ENCODE data around the gene PRR33.

DNA sequence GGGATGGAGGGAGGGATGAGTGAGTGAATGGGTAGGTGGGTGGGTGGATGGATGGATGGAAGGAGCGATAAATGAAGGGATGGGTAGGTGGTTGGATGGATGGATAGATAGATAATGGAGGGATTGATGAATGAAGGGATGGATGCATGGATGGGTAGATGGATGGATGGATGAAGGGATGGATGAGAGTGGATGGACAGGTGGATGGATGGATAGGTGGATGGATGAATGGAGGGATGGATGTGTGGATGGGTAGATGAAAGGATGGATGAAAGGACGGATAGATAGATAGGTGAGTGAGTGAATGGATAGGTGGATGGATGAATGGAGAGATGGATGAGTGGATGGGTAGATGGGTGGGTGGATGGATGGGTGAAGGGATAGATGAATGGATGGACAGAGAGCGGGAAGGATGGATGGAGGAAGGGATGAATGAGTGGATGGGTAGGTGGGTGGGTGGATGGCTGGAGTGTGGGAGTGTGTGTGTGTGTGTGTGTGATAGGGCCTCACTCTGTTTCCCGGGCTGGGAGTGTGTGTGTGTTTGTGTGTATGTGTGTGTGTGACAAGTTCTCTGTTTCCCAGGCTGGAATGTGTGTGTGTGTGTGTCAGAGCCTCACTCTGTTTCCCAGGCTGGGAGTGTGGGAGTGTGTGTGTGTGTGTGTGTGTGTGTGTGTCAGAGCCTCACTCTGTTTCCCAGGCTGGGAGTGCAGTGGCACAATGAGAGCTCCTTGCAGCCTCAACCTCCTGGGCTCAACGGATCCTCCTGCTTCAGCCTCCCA, 2.1 kb upstream of the PRR33 start:
- TF ChIP-seq, protein P1, sequence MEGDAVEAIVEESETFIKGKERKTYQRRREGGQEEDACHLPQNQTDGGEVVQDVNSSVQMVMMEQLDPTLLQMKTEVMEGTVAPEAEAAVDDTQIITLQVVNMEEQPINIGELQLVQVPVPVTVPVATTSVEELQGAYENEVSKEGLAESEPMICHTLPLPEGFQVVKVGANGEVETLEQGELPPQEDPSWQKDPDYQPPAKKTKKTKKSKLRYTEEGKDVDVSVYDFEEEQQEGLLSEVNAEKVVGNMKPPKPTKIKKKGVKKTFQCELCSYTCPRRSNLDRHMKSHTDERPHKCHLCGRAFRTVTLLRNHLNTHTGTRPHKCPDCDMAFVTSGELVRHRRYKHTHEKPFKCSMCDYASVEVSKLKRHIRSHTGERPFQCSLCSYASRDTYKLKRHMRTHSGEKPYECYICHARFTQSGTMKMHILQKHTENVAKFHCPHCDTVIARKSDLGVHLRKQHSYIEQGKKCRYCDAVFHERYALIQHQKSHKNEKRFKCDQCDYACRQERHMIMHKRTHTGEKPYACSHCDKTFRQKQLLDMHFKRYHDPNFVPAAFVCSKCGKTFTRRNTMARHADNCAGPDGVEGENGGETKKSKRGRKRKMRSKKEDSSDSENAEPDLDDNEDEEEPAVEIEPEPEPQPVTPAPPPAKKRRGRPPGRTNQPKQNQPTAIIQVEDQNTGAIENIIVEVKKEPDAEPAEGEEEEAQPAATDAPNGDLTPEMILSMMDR (conservative IDR thresholded peaks at IDR 0.05 in 1 of 2, IDR thresholded peaks at IDR 0.05 in 1 of 2; ENCODE audit: low read depth in 1 of 2, low read length in 2 of 2) = no peak
- no peak for TF ChIP-seq EZH2 (IDR thresholded peaks at IDR 0.05; ENCODE audit: low read length, missing control alignments)

All from fibroblast of lung (primary cell).